ENCODE measurements around the gene GCH1.

The GCH1 gene

DNA sequence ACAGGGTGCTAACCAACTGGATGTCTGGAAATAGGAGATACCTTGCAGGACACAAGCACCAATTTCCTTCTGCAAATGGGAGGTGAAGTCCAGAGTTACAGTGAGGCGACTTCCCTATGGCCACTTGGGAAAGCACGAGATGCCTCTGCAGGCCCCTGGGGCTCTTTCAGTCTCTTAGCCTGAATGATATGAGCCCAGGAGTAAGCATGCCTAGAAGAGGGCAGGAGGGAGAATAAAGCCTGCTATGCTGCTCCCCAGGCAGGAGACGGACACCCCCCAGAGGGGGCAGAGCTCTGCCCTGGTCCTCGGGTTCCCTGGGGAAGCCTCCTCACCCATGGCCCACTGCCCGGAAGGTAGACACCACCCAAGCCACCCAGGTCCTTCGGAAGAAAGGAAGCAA is 105.1 kb downstream of the GCH1 start:
- DNase-seq (ENCODE audit: low read depth, low spot score): no peak
- Histone ChIP-seq H3K27me3 (ENCODE audit: insufficient read depth, insufficient read length) (no peaks in the 10 kb centered on the region), H3K4me1 (ENCODE audit: insufficient read depth, insufficient read length) (no peaks in the 10 kb centered on the region), H3K4me3 (ENCODE audit: insufficient read length, low read depth) (no peak overlapping the region), H3K9me3 (ENCODE audit: insufficient read depth, low read length) (peaks cover 11% of the 10 kb centered on the region), H3K9ac (ENCODE audit: insufficient read length, low read depth) (no peak overlapping the region), H3K36me3 (ENCODE audit: insufficient read depth, insufficient read length, low read length) (peaks cover 3% of the 10 kb centered on the region)
- TF ChIP-seq SUZ12 (IDR thresholded peaks at IDR 0.05; ENCODE audit: extremely low read depth, insufficient read depth, insufficient read length): no peak
- no peak for TF ChIP-seq YY1 (IDR thresholded peaks at IDR 0.05; ENCODE audit: insufficient read depth, insufficient read length)
- no peak for TF ChIP-seq ZNF274 (IDR thresholded peaks at IDR 0.05; ENCODE audit: low read depth, low read length)

DNA sequence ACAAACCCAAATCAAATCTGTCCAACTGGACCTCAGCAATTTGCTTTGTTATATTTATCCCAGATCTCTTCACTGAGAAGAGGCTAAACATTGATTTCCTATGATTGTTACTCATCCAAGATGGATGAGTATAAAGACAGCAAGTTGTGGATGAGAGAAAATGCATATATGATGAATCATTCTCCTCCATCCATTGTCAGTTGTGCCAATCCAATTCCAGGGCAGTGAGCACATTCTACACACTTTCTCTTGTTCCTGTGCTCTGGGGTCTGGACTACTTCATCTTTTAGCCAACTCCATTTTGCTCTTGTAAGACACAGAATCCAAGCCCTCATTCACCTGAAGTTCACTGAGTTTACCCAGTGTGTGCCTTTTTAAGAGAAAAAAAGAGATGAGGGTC is 105.7 kb downstream of the GCH1 start:
- H3K9ac ChIP-seq (ENCODE audit: insufficient read length, low read depth): no peak overlapping the region
- no peak overlapping the region for H3K4me3 ChIP-seq (ENCODE audit: insufficient read length, low read depth)
- DNase-seq (ENCODE audit: low read depth, low spot score): no peak
- H3K27me3 ChIP-seq (ENCODE audit: insufficient read depth, insufficient read length): no peaks in the 10 kb centered on the region
- H3K4me1 ChIP-seq (ENCODE audit: insufficient read depth, insufficient read length): no peaks in the 10 kb centered on the region
- peaks cover 3% of the 10 kb centered on the region for H3K36me3 ChIP-seq (ENCODE audit: insufficient read depth, insufficient read length, low read length)
- TF ChIP-seq SUZ12 (IDR thresholded peaks at IDR 0.05; ENCODE audit: extremely low read depth, insufficient read depth, insufficient read length) (no peak), ZNF274 (IDR thresholded peaks at IDR 0.05; ENCODE audit: low read depth, low read length) (no peak), YY1 (IDR thresholded peaks at IDR 0.05; ENCODE audit: insufficient read depth, insufficient read length) (no peak)
- peaks cover 11% of the 10 kb centered on the region for H3K9me3 ChIP-seq (ENCODE audit: insufficient read depth, low read length)

DNA sequence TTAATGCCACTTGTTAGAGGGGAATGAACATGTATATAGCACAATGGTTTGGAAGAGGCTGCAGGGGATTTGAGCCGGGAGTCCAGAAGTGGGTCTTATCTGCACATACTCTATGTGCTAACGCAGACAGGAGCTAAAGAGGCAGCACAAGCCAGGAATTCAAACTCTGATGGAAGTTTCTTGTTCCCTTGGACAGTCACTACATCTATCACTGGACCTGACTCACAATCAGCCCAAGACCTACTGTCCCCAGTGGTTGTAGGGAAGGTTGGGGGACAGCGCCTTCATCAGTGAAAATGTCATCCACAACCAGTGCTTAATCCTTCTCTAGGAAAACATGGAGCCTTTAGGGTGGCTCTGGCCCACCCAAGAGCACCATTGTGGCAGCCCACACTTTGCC is 107.8 kb downstream of the GCH1 start:
- Histone ChIP-seq H3K27me3 (ENCODE audit: insufficient read depth, insufficient read length) (no peaks in the 10 kb centered on the region), H3K9ac (ENCODE audit: insufficient read length, low read depth) (no peak overlapping the region), H3K4me3 (ENCODE audit: insufficient read length, low read depth) (no peak overlapping the region), H3K9me3 (ENCODE audit: insufficient read depth, low read length) (peaks cover 11% of the 10 kb centered on the region), H3K4me1 (ENCODE audit: insufficient read depth, insufficient read length) (no peaks in the 10 kb centered on the region), H3K36me3 (ENCODE audit: insufficient read depth, insufficient read length, low read length) (peaks cover 11% of the 10 kb centered on the region)
- TF ChIP-seq SUZ12 (IDR thresholded peaks at IDR 0.05; ENCODE audit: extremely low read depth, insufficient read depth, insufficient read length): no peak
- TF ChIP-seq YY1 (IDR thresholded peaks at IDR 0.05; ENCODE audit: insufficient read depth, insufficient read length): no peak
- TF ChIP-seq ZNF274 (IDR thresholded peaks at IDR 0.05; ENCODE audit: low read depth, low read length): no peak
- no peak for DNase-seq (ENCODE audit: low read depth, low spot score)

DNA sequence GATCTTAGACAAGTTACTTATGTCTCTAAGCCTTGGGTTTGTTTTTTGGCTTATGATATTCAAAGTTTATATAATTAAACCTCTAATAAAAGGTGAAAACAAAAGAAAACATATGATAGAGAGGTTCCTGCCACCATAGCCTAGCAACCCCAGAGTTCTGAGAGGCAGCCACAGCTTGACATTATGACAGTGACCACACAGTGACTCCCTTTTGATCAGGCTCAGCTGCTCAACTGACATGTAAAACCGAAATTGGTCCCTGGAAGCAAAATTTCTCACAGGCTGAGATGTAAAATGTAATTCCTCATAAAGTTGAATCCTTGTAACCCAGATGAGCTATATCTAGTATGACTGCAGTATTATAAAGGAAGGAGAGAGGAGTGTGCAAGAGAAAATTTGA is 108.5 kb downstream of the GCH1 start:
- peaks cover 11% of the 10 kb centered on the region for H3K9me3 ChIP-seq (ENCODE audit: insufficient read depth, low read length)

DNA sequence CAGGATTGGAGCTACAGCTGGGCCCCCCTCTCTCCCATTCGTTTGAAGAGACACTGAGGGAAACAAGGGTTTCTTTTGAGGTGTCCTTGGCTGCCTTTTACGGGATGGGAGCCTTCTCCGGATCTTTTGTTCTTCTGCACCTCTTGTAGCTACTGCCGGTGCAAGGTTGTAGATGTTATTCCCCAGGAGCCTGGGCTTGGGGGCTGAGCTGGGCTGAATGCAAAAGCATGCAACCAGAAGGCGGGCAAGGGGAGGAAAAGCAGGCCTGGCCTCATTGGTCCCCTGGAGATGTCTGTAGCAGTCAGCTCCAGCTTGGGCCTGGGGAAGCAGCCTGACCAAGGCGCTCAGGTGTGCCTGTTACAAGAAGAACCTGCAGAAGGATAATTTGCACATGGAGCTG is 110.3 kb downstream of the GCH1 start:
- peaks cover 35% of the 10 kb centered on the region for H3K36me3 ChIP-seq (ENCODE audit: insufficient read depth, insufficient read length, low read length)
- no peaks in the 10 kb centered on the region for H3K4me1 ChIP-seq (ENCODE audit: insufficient read depth, insufficient read length)
- H3K9me3 ChIP-seq (ENCODE audit: insufficient read depth, low read length): peaks cover 11% of the 10 kb centered on the region
- H3K27me3 ChIP-seq (ENCODE audit: insufficient read depth, insufficient read length): no peaks in the 10 kb centered on the region
- H3K4me3 ChIP-seq (ENCODE audit: insufficient read length, low read depth): no peak overlapping the region
- TF ChIP-seq SUZ12 (IDR thresholded peaks at IDR 0.05; ENCODE audit: extremely low read depth, insufficient read depth, insufficient read length): no peak
- TF ChIP-seq ZNF274 (IDR thresholded peaks at IDR 0.05; ENCODE audit: low read depth, low read length): no peak
- TF ChIP-seq YY1 (IDR thresholded peaks at IDR 0.05; ENCODE audit: insufficient read depth, insufficient read length): no peak
- H3K9ac ChIP-seq (ENCODE audit: insufficient read length, low read depth): no peak overlapping the region
- no peak for DNase-seq (ENCODE audit: low read depth, low spot score)

More for the DNA sequence above, 108.5 kb downstream of the GCH1 start:
- TF ChIP-seq ZNF274 (IDR thresholded peaks at IDR 0.05; ENCODE audit: low read depth, low read length): no peak
- TF ChIP-seq YY1 (IDR thresholded peaks at IDR 0.05; ENCODE audit: insufficient read depth, insufficient read length): no peak
- TF ChIP-seq SUZ12 (IDR thresholded peaks at IDR 0.05; ENCODE audit: extremely low read depth, insufficient read depth, insufficient read length): no peak
- DNase-seq (ENCODE audit: low read depth, low spot score): no peak
- Histone ChIP-seq H3K9ac (ENCODE audit: insufficient read length, low read depth) (no peak overlapping the region), H3K27me3 (ENCODE audit: insufficient read depth, insufficient read length) (no peaks in the 10 kb centered on the region), H3K4me1 (ENCODE audit: insufficient read depth, insufficient read length) (no peaks in the 10 kb centered on the region), H3K36me3 (ENCODE audit: insufficient read depth, insufficient read length, low read length) (peaks cover 16% of the 10 kb centered on the region), H3K4me3 (ENCODE audit: insufficient read length, low read depth) (no peak overlapping the region)

All from NT2/D1 (cell line).